MM.1S (cell line): ENCODE data around the gene ADARB1.

Experiments used
- CTCF ChIP-seq: fragments of 300-600 bp; sonication (generic); IDR thresholded peaks from 2 replicates; pipeline ENCODE4 v1.5.1; 2016; ENCODE audit warnings: antibody characterized with exemption, low read length, mixed read lengths
- EZH2 ChIP-seq: fragments of 300-600 bp; sonication (generic); optimal IDR thresholded peaks from 2 replicates; pipeline ENCODE3; 2017; ENCODE audit warnings: low read depth, mild to moderate bottlenecking, antibody characterized with exemption, low read length, mixed read lengths
- EZH2phosphoT487 ChIP-seq: fragments of 300-600 bp; sonication (generic); IDR thresholded peaks from 2 replicates; pipeline ENCODE4 v1.6.1; 2018; ENCODE audit warnings: antibody characterized with exemption, low read length

- TF ChIP-seq CTCF: no peak
- no peak for TF ChIP-seq EZH2phosphoT487
- no peak for TF ChIP-seq EZH2
These were observed 40.1 kb downstream of the ADARB1 start for GRCh38 chr21:45114475-45114874.
